ENCODE results near the gene TMEM156.

- TF ChIP-seq CTCF (conservative IDR thresholded peaks at IDR 0.05 in 1 of 2, IDR thresholded peaks at IDR 0.05 in 1 of 2; ENCODE audit: low read depth in 1 of 2, low read length in 2 of 2): no peak
- no peak for TF ChIP-seq EZH2 (IDR thresholded peaks at IDR 0.05; ENCODE audit: low read length, missing control alignments)
These were observed 35.2 kb upstream of the TMEM156 start for GRCh38 chr4:39067451-39067850.

Measured in fibroblast of lung (primary cell).